Fibroblast of lung (primary cell): ENCODE results near the gene HHIPL1. TPM values are rescaled to one million over a fixed set of nuclear protein-coding genes. Genes with fewer than 3 reads are reported as not detected.

Experiments
- DNase-seq, 2 donors: peaks; one replicate each; pipeline versions ENCODE4 v3.0.0 to v3.0.0-alpha.2; 2010; ENCODE audit warnings: low read depth in 2 of 2
- H2AFZ ChIP-seq: 2 replicates; pipeline ENCODE4 v1.5.1; 2012; ENCODE audit warnings: low read length, control low read depth, inconsistent platforms
- H3K27ac ChIP-seq: 2 replicates; pipeline ENCODE4 v1.5.1; 2011; ENCODE audit warnings: low read length, control low read depth; ENCODE audit not compliant: insufficient read depth
- H3K27me3 ChIP-seq: 2 replicates; pipeline ENCODE4 v1.5.1; 2011; ENCODE audit warnings: mild to moderate bottlenecking, low read length; ENCODE audit not compliant: control insufficient read depth, insufficient read depth
- H3K36me3 ChIP-seq: 2 replicates; pipeline ENCODE4 v1.5.1; 2011; ENCODE audit warnings: low read length; ENCODE audit not compliant: control insufficient read depth, insufficient read depth
- H3K4me1 ChIP-seq: 2 replicates; pipeline ENCODE4 v1.5.1; 2011; ENCODE audit warnings: low read length; ENCODE audit not compliant: control insufficient read depth, insufficient read depth; ENCODE audit errors: extremely low read depth
- H3K4me2 ChIP-seq: 2 replicates; pipeline ENCODE4 v1.5.1; 2011; ENCODE audit warnings: low read length, control low read depth; ENCODE audit not compliant: insufficient read depth; ENCODE audit errors: extremely low read depth
- H3K4me3 ChIP-seq, 4 experiments: fragments of 200-600 bp in 1 of 4; sonication (generic) in 1 of 4; replicated peaks in 1 of 4; 2 replicates each; pipeline ENCODE4 v1.5.1; 2011 to 2016; ENCODE audit warnings: low read length in 4 of 4, low read depth in 3 of 4, mild to moderate bottlenecking in 3 of 4, control low read depth in 2 of 4, inconsistent platforms in 1 of 4, mixed read lengths in 1 of 4; ENCODE audit not compliant: insufficient read depth in 1 of 4; ENCODE audit errors: control extremely low read depth in 1 of 4
- H3K79me2 ChIP-seq: 2 replicates; pipeline ENCODE4 v1.5.1; 2012; ENCODE audit warnings: mild to moderate bottlenecking, low read length, inconsistent platforms; ENCODE audit not compliant: control insufficient read depth, insufficient read depth
- H3K9ac ChIP-seq: 2 replicates; pipeline ENCODE4 v1.5.1; 2011; ENCODE audit warnings: mild to moderate bottlenecking, low read length, control low read depth; ENCODE audit not compliant: insufficient read depth
- H3K9me3 ChIP-seq: 2 replicates; pipeline ENCODE4 v1.5.1; 2012; ENCODE audit warnings: low read depth, low read length; ENCODE audit not compliant: control insufficient read depth, insufficient read depth
- H4K20me1 ChIP-seq: 2 replicates; pipeline ENCODE4 v1.5.1; 2011; ENCODE audit warnings: low read length; ENCODE audit not compliant: control insufficient read depth, insufficient read depth; ENCODE audit errors: extremely low read depth
- EZH2 ChIP-seq: IDR thresholded peaks from 2 replicates; pipeline ENCODE4 v1.5.1; 2012; ENCODE audit warnings: low read length, control low read depth, mild to moderate bottlenecking; ENCODE audit errors: missing control alignments
- polyA plus RNA-seq, 2 donors: library from polyadenylated mRNA; depleted of rRNA in 1 of 2; stranded (reverse) in 1 of 2; unstranded in 1 of 2; fragments of >200 nt; gene quantifications; 2 replicates each; pipeline ENCODE4 v1.2.1, GENCODE V29; 2011 to 2012; ENCODE audit warnings: missing spikeins in 1 of 2
- total RNA-seq: library from RNA; depleted of rRNA; stranded (reverse); fragments of >200 nt; gene quantifications from 2 replicates; pipeline ENCODE4 v1.2.1, GENCODE V29; 2014
- TF ChIP-seq, protein P1 (sequence below), 2 donors: IDR thresholded peaks in 1 of 2; conservative IDR thresholded peaks in 1 of 2; 1 replicate in 1 of 2; 2 replicates in 1 of 2; pipeline ENCODE4 v1.5.1; 2011 to 2012; ENCODE audit warnings: low read length in 2 of 2, control low read depth in 1 of 2, inconsistent platforms in 1 of 2, low read depth in 1 of 2, mild to moderate bottlenecking in 1 of 2

HHIPL1 gene
- total and polyA plus RNA-seq, 2 donors (not counting 1 experiment from before 2014, with no cell fraction given): 1.5 to 9.9 TPM

DNA sequence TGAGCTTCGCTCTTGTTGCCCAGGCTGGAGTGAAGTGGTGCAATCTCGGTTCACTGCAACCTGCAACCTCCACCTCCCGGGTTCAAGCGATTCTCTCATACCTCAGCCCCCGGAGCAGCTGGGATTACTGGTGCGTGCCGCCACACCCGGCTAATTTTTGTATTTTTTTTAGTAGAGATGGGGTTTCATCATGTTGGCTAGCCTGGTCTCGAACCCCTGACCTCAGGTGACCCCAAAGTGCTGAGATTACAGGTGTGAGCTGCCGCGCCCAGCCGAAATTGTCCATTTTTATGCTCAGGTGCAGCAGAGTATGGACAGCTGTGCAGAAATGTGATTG, 20.0 kb downstream of the HHIPL1 start:
- Histone ChIP-seq H3K27ac (no peak overlapping the region), H3K9ac (no peak overlapping the region), H3K9me3 (no peaks in the 10 kb centered on the region), H2AFZ (no peak overlapping the region), H3K27me3 (no peaks in the 10 kb centered on the region), H3K4me1 (no peaks in the 10 kb centered on the region), H3K36me3 (no peaks in the 10 kb centered on the region), H3K4me2 (no peak overlapping the region), H3K4me3 (no peak overlapping the region), H3K79me2 (no peaks in the 10 kb centered on the region), H4K20me1 (no peaks in the 10 kb centered on the region)
- TF ChIP-seq EZH2: no peak
- TF ChIP-seq, protein P1, sequence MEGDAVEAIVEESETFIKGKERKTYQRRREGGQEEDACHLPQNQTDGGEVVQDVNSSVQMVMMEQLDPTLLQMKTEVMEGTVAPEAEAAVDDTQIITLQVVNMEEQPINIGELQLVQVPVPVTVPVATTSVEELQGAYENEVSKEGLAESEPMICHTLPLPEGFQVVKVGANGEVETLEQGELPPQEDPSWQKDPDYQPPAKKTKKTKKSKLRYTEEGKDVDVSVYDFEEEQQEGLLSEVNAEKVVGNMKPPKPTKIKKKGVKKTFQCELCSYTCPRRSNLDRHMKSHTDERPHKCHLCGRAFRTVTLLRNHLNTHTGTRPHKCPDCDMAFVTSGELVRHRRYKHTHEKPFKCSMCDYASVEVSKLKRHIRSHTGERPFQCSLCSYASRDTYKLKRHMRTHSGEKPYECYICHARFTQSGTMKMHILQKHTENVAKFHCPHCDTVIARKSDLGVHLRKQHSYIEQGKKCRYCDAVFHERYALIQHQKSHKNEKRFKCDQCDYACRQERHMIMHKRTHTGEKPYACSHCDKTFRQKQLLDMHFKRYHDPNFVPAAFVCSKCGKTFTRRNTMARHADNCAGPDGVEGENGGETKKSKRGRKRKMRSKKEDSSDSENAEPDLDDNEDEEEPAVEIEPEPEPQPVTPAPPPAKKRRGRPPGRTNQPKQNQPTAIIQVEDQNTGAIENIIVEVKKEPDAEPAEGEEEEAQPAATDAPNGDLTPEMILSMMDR (conservative IDR thresholded peaks at IDR 0.05 in 1 of 2, IDR thresholded peaks at IDR 0.05 in 1 of 2; ENCODE audit: low read depth in 1 of 2, low read length in 2 of 2): no peak
- DNase-seq: no peak

DNA sequence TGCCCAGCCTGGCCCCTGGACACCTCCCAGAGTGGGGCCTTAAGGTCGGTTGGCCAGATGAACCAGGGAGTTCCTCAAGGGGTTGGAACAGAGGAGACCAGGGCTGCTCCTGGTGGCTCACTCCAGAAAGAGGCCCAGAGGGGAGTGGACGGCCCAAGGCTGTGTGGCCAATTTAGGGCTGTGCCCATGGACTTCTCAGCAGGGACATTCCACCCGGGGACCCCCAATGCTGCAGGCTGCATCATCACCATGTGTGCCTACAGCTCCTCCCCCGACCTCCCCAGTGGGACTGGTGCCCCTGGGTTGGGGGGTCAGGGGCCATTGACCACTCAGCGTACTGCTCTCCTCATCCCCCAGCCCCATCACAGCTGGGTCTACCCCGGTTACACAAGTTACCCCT, 21.6 kb downstream of the HHIPL1 start:
- no peaks in the 10 kb centered on the region for H3K36me3 ChIP-seq
- TF ChIP-seq, protein P1 (conservative IDR thresholded peaks at IDR 0.05 in 1 of 2, IDR thresholded peaks at IDR 0.05 in 1 of 2; ENCODE audit: low read depth in 1 of 2, low read length in 2 of 2): no peak
- TF ChIP-seq EZH2: no peak
- H3K27me3 ChIP-seq: no peaks in the 10 kb centered on the region
- H3K4me1 ChIP-seq: no peaks in the 10 kb centered on the region
- no peak for DNase-seq
- no peaks in the 10 kb centered on the region for H3K9me3 ChIP-seq
- no peak overlapping the region for H3K27ac ChIP-seq
- no peaks in the 10 kb centered on the region for H4K20me1 ChIP-seq
- H3K4me2 ChIP-seq: no peak overlapping the region
- no peak overlapping the region for H2AFZ ChIP-seq
- H3K9ac ChIP-seq: no peak overlapping the region
- no peaks in the 10 kb centered on the region for H3K79me2 ChIP-seq
- H3K4me3 ChIP-seq: no peak overlapping the region

DNA sequence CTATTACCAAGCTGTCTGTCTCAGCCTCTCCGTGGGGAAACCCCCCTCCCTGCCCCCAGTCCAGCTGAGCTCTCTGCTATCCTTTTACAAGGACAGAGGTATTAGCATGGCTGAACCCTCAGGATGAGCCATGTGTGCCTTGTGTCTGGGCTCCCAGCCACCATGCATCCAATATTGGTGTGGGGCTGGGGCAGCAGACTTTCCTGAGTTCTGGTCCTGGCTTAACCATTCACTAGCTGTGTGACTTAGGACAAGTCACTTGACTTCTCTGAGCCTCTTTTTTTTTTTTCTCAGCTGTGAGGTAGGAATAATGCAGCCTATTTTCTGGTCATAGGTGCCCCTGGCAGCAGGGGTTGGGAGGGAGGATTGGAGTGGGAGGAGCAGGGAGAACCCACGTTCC, 22.1 kb downstream of the HHIPL1 start:
- no peaks in the 10 kb centered on the region for H3K4me1 ChIP-seq
- no peaks in the 10 kb centered on the region for H3K79me2 ChIP-seq
- no peaks in the 10 kb centered on the region for H3K27me3 ChIP-seq
- no peak overlapping the region for H2AFZ ChIP-seq
- H3K9me3 ChIP-seq: no peaks in the 10 kb centered on the region
- no peak overlapping the region for H3K4me2 ChIP-seq
- no peaks in the 10 kb centered on the region for H4K20me1 ChIP-seq
- no peaks in the 10 kb centered on the region for H3K36me3 ChIP-seq
- no peak for TF ChIP-seq EZH2
- TF ChIP-seq, protein P1 (conservative IDR thresholded peaks at IDR 0.05 in 1 of 2, IDR thresholded peaks at IDR 0.05 in 1 of 2; ENCODE audit: low read depth in 1 of 2, low read length in 2 of 2): no peak
- H3K27ac ChIP-seq: no peak overlapping the region
- no peak overlapping the region for H3K4me3 ChIP-seq
- no peak overlapping the region for H3K9ac ChIP-seq
- DNase-seq: no peak
